Uterus (tissue), 4 donors: Measurements from ENCODE around the gene SPDYE4. TPM values are rescaled to one million over a fixed set of nuclear protein-coding genes. Genes with fewer than 3 reads are reported as not detected.

Source experiments
- DNase-seq, 2 donors: peaks; one replicate each; pipeline ENCODE4 v3.0.0-alpha.2; 2019 to 2020
- H3K27ac ChIP-seq, 2 donors: fragments of 200-600 bp; sonication (generic); 1 replicate in 1 of 2; 2 replicates in 1 of 2; pipeline ENCODE4 v1.5.1; 2016 to 2018
- H3K27me3 ChIP-seq, 2 donors: fragments of 200-600 bp; sonication (generic); one replicate each; pipeline ENCODE4 v1.5.1; 2018 to 2019; ENCODE audit warnings: control low read depth in 1 of 2
- H3K36me3 ChIP-seq, 2 donors: fragments of 200-600 bp; sonication (generic); one replicate each; pipeline ENCODE4 v1.5.1; 2019; ENCODE audit warnings: control low read depth in 1 of 2
- H3K4me1 ChIP-seq, 2 donors: fragments of 200-600 bp; sonication (generic); one replicate each; pipeline ENCODE4 v1.5.1; 2018 to 2019; ENCODE audit warnings: control low read depth in 1 of 2
- H3K4me3 ChIP-seq, 2 donors: fragments of 200-600 bp; sonication (generic); 1 replicate in 1 of 2; 2 replicates in 1 of 2; pipeline ENCODE4 v1.5.1; 2018 to 2019; ENCODE audit warnings: mild to moderate bottlenecking in 1 of 2
- H3K9me3 ChIP-seq, 2 donors: fragments of 200-600 bp; sonication (generic); one replicate each; pipeline ENCODE4 v1.5.1; 2019; ENCODE audit warnings: control low read depth in 1 of 2
- CTCF ChIP-seq, 4 experiments: fragments of 200-600 bp in 2 of 4; fragments of 450-650 bp in 2 of 4; sonication (generic) in 2 of 4; IDR thresholded peaks; one replicate each; pipeline ENCODE4 v1.5.1; 2016 to 2019; ENCODE audit warnings: antibody characterized with exemption in 4 of 4, mild to moderate bottlenecking in 2 of 4, moderate library complexity in 1 of 4
- POLR2A ChIP-seq, 2 donors: fragments of 450-650 bp; IDR thresholded peaks; one replicate each; pipeline ENCODE4 v1.6.1; 2016; ENCODE audit warnings: antibody characterized with exemption in 2 of 2, mild to moderate bottlenecking in 1 of 2, moderate library complexity in 1 of 2
- intact Hi-C: fragments of 100-400 bp; cut with DNase I; formaldehyde crosslinking; loops from one replicate; pipeline ENCODE4 v1.15.1; 2023; ENCODE audit warnings: low total_unique reads
- total RNA-seq, 4 donors: library from RNA; depleted of rRNA in 3 of 4; stranded (reverse); fragments of >200 nt in 3 of 4; gene quantifications; one replicate each; pipeline versions ENCODE4 v1.1.0 to v1.2.4, GENCODE V29; 2014 to 2023
- donor health status: DM: yes; HTN: yes; CAD: no.

SPDYE4 gene
- total RNA-seq, 4 donors from 2014 or later = not detected

DNA sequence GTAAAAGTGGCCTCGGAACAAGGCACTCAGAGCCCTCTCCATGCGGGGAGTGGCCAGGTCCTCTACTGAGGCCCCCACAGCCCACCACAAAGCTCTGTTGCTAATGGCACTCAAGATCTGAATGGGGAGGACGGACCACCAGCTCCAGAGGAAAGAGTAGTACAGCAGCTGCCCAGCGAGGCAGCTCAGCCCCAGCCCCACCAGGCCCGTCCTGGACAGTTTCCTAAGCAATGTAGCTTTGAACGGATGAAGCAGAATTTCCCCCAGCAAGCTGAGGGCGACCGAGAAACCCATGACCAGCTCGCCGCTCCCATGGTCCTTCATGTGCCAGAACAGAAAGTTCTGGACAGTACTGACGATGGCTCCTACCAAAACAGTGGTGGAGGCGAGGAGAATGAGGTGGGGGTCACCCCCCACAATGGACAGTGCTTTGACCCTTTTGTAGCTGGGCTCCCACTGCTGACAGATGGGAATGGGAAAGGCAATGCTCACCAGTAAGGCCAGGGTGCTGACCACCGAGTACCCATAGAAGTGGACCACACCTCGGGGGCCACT is 39.4 kb upstream of the SPDYE4 start:
- no peak for TF ChIP-seq CTCF (IDR thresholded peaks at IDR 0.05)
- TF ChIP-seq POLR2A (IDR thresholded peaks at IDR 0.05) = no peak
- Histone ChIP-seq H3K27ac (no peak overlapping the region), H3K36me3 (no peaks in the 10 kb centered on the region), H3K4me1 (no peaks in the 10 kb centered on the region), H3K27me3 (no peaks in the 10 kb centered on the region), H3K4me3 (no peak overlapping the region), H3K9me3 (no peaks in the 10 kb centered on the region)
- intact Hi-C loops = no loop called here
- DNase-seq = no peak

- H3K4me3 ChIP-seq = no peak overlapping the region
- no peaks in the 10 kb centered on the region for H3K4me1 ChIP-seq
- intact Hi-C loops = no loop called here
- H3K27me3 ChIP-seq = no peaks in the 10 kb centered on the region
- no peak for DNase-seq
- TF ChIP-seq POLR2A (IDR thresholded peaks at IDR 0.05) = no peak
- no peak for TF ChIP-seq CTCF (IDR thresholded peaks at IDR 0.05)
- peaks cover 0 to 10% of the 10 kb centered on the region in 2 donors for H3K9me3 ChIP-seq
- no peak overlapping the region for H3K27ac ChIP-seq
- H3K36me3 ChIP-seq = no peaks in the 10 kb centered on the region
Observed at GRCh38 chr17:8794636-8795035, 36.3 kb upstream of the SPDYE4 start.

DNA sequence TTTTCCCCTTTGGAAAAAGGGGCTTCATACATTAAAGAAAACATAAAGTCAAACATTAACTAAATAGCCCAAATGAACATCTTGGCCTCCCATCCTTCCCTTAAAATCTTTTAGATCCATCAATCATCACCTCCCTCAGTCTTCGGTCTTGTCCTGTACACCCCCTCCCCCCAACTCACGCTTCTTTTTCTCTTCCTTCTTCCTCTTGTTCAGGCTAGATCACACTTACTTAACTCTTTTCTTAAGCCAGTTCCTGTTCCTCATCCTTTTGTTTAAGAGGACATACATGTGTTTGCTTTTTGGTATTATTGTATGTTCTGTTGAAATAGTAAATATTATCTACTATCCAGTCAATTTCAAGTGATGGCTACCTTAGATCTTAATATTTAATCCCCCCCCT is 35.3 kb upstream of the SPDYE4 start:
- Histone ChIP-seq H3K4me3 (no peak overlapping the region), H3K27me3 (no peaks in the 10 kb centered on the region), H3K27ac (no peak overlapping the region), H3K36me3 (no peaks in the 10 kb centered on the region), H3K9me3 (peaks cover 0 to 10% of the 10 kb centered on the region in 2 donors), H3K4me1 (no peaks in the 10 kb centered on the region)
- TF ChIP-seq POLR2A (IDR thresholded peaks at IDR 0.05) (no peak), CTCF (IDR thresholded peaks at IDR 0.05) (no peak)
- DNase-seq = no peak
- intact Hi-C loops = no loop called here

DNA sequence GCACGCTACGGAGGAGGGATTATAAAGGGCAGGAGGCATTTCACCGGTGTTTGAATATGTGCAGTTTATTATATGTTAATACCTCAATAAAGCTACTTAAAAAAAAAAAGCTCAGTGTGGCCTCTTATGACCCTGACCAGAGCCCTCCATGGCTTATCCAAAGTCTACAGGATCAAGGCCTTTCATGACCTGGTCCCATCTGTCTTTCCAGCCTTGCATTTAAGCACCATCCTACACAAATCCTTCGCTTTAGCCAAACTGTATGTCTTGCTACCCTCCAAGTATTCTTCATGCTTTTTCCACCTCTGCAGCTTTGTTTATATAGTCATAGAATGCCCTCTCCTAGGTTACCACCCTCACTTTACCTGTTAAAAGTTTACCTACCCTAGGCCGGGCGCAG is 34.3 kb upstream of the SPDYE4 start:
- no peak for DNase-seq
- intact Hi-C loops = no loop called here
- Histone ChIP-seq H3K9me3 (peaks cover 0 to 10% of the 10 kb centered on the region in 2 donors), H3K36me3 (no peaks in the 10 kb centered on the region), H3K27ac (no peak overlapping the region), H3K4me3 (no peak overlapping the region), H3K27me3 (no peaks in the 10 kb centered on the region), H3K4me1 (no peaks in the 10 kb centered on the region)
- TF ChIP-seq POLR2A (IDR thresholded peaks at IDR 0.05) (no peak), CTCF (IDR thresholded peaks at IDR 0.05) (no peak)

DNA sequence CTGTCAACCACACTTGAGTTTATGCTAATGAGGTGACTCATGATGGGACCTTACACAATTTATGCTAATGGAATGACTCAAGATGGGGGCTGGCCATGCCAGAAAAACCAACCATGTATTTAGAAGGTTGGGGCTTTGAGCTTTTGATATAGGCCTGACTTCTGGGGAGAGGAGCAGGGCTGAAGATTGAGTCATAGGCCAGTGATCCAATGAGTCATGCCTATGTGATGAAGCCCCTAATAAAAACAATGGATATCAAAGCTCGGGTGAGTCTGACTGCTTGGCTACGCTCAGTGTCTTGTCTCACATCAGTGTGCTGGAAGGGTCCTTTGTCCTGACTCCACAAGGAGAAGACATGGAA is 33.5 kb upstream of the SPDYE4 start:
- H3K9me3 ChIP-seq = peaks cover 0 to 10% of the 10 kb centered on the region in 2 donors
- H3K4me1 ChIP-seq = no peaks in the 10 kb centered on the region
- H3K4me3 ChIP-seq = no peak overlapping the region
- no peaks in the 10 kb centered on the region for H3K27me3 ChIP-seq
- no peaks in the 10 kb centered on the region for H3K36me3 ChIP-seq
- intact Hi-C loops = no loop called here
- TF ChIP-seq POLR2A (IDR thresholded peaks at IDR 0.05) = no peak
- DNase-seq = no peak
- no peak overlapping the region for H3K27ac ChIP-seq
